Kidney (tissue), 14 donors: ENCODE data around the gene SNX5. TPM values are rescaled to one million over a fixed set of nuclear protein-coding genes. Genes with fewer than 3 reads are reported as not detected.
A peak's percentile ranks its signal among the peaks of the same experiment; 100 is the strongest.

Source experiments
- DNase-seq, 5 donors: peaks; one replicate each; pipeline ENCODE4 v3.0.0-alpha.2; 2013 to 2020
- FAIRE-seq: peaks from 2 replicates; lab custom pipeline; 2012; peaks lifted over from hg19 to GRCh38; lab: Jason Lieb, UNC
- H3K27ac ChIP-seq, 2 donors: one replicate each; pipeline ENCODE4 v1.7.0; 2013; ENCODE audit warnings: low read depth in 2 of 2, low read length in 2 of 2, inconsistent platforms in 1 of 2
- H3K27me3 ChIP-seq: one replicate; pipeline ENCODE4 v1.7.1; 2013; ENCODE audit warnings: low read length, inconsistent platforms; ENCODE audit not compliant: control insufficient read depth, insufficient read depth
- H3K36me3 ChIP-seq, 3 donors: one replicate each; pipeline versions ENCODE4 v1.7.0 to v1.7.1; 2013; ENCODE audit warnings: low read length in 3 of 3, control low read depth in 1 of 3, inconsistent platforms in 1 of 3; ENCODE audit not compliant: insufficient read depth in 3 of 3, control insufficient read depth in 2 of 3
- H3K4me1 ChIP-seq, 3 donors: one replicate each; pipeline versions ENCODE4 v1.7.0 to v1.7.1; 2013; ENCODE audit warnings: low read length in 3 of 3, inconsistent platforms in 1 of 3, low read depth in 1 of 3; ENCODE audit not compliant: control insufficient read depth in 2 of 3, insufficient read depth in 2 of 3
- H3K4me3 ChIP-seq, 3 donors: one replicate each; pipeline versions ENCODE4 v1.7.0 to v1.8.1; 2013; ENCODE audit warnings: low read length in 3 of 3, control low read depth in 1 of 3, inconsistent platforms in 1 of 3
- H3K9ac ChIP-seq, 3 donors: one replicate each; pipeline versions ENCODE4 v1.7.0 to v1.7.1; 2013; ENCODE audit warnings: low read length in 3 of 3, control low read depth in 1 of 3, inconsistent platforms in 1 of 3
- H3K9me3 ChIP-seq, 3 donors: one replicate each; pipeline versions ENCODE4 v1.7.0 to v1.7.1; 2013; ENCODE audit warnings: low read length in 3 of 3, control low read depth in 1 of 3, inconsistent platforms in 1 of 3; ENCODE audit not compliant: control insufficient read depth in 2 of 3, insufficient read depth in 1 of 3
- CTCF ChIP-seq: IDR thresholded peaks from 3 replicates; pipeline ENCODE4 v1.5.1; 2012; ENCODE audit warnings: mild to moderate bottlenecking, moderate library complexity, borderline replicate concordance; ENCODE audit not compliant: insufficient read depth; ENCODE audit errors: extremely low read depth
- intact Hi-C: fragments of 100-400 bp; cut with DNase I; formaldehyde crosslinking; loops from one replicate; pipeline ENCODE4 v1.11.1; 2022
- polyA plus RNA-seq: library from polyadenylated mRNA; stranded (reverse); fragments of 350-450 nt; fragmentation: Illumina TruSeq; extraction: RNeasy Lipid Tissue Mini Kit (QIAGEN cat#74804); gene quantifications from one replicate; pipeline ENCODE4 v1.2.3, GENCODE V29; 2014; ENCODE audit warnings: low read depth, low replicate concordance; ENCODE audit not compliant: insufficient read depth
- total RNA-seq: library from RNA; stranded (reverse); fragmentation: NEBNext Ultra II Directional; extraction: Animal tissue kit (Norgen Biotek cat#: 25700); gene quantifications from one replicate; pipeline ENCODE4 v1.2.1, GENCODE V29; 2021
- donor health status: control.
- donor health status: control.
- donor health status: control.
- donor health status: control.
- donor health status: control.
- donor health status: DM: yes; HTN: yes; CAD: no.
- donor health status: Normal renal cell carcinoma (clear cell type).

SNX5 gene
- total and polyA plus RNA-seq, 2 donors from 2014 or later, result 94.9 to 133 TPM

GRCh38 chr20:17935761-17936160 is 32.8 kb downstream of the SNX5 start:
- Histone ChIP-seq H3K9me3 (no peaks in the 10 kb centered on the region), H3K9ac (no peak overlapping the region), H3K27ac (no peak overlapping the region), H3K4me3 (no peak overlapping the region), H3K4me1 (peaks cover 7 to 25% (median 12%) of the 10 kb centered on the region in 3 donors), H3K36me3 (peaks cover under 1 to 4% (median 3%) of the 10 kb centered on the region in 3 donors), H3K27me3 (no peaks in the 10 kb centered on the region)
- TF ChIP-seq CTCF, result no peak
- intact Hi-C loops, result no loop called here
- DNase-seq (no peak), FAIRE-seq (no peak)

DNA sequence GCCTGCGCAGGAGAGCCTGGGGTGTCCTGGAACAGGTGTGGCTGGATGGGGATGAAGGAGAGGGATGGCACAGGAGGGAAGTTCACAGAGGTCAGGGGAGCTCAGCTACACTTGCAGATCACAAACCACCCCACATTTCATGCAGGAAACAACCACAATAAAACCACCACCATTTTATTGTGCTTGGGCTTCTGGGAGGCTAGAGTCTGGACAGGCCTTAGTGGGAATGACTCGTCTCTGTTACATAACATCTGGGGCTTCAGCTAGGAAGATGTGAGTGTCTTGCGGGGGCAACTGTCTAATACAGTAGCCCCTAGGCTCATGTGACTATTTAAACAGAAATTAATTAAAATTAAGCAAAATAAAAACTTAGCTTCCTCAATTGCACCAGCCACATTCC is 33.4 kb downstream of the SNX5 start:
- intact Hi-C loops, result no loop called here
- Histone ChIP-seq H3K4me1 (peaks cover 7 to 25% (median 12%) of the 10 kb centered on the region in 3 donors), H3K9me3 (no peaks in the 10 kb centered on the region), H3K27me3 (no peaks in the 10 kb centered on the region), H3K27ac (no peak overlapping the region), H3K9ac (no peak overlapping the region), H3K36me3 (no peaks in the 10 kb centered on the region), H3K4me3 (no peak overlapping the region)
- DNase-seq (no peak), FAIRE-seq (no peak)
- TF ChIP-seq CTCF, result no peak

- no peak overlapping the region for H3K9ac ChIP-seq
- H3K27me3 ChIP-seq, result no peaks in the 10 kb centered on the region
- H3K36me3 ChIP-seq, result no peaks in the 10 kb centered on the region
- FAIRE-seq (no peak), DNase-seq (no peak)
- H3K27ac ChIP-seq, result no peak overlapping the region
- no peaks in the 10 kb centered on the region for H3K9me3 ChIP-seq
- no peak for TF ChIP-seq CTCF
- peaks cover 7 to 25% (median 12%) of the 10 kb centered on the region in 3 donors for H3K4me1 ChIP-seq
- intact Hi-C loops, result no loop called here
- no peak overlapping the region for H3K4me3 ChIP-seq
Observed at GRCh38 chr20:17934141-17934862, 34.3 kb downstream of the SNX5 start.

DNA sequence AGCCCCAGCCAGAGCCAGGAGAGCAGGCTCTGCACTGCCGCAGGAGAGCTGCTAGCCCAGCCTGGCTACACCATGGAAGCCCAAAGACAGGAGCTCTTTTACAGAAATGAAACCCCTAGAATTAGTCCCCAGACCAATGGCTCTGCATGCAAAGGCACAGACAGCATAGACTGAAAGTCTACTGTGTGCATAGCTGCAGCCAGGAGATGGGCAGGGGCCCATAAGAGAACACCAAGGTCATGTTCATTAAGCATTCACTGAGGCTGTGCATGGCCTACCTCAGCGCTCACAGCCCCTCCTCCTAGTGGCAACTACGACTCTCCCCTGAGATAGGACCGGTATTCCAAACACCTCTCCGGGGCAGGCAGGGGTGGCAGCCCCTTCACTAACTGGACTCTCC is 34.9 kb downstream of the SNX5 start:
- no peak for TF ChIP-seq CTCF
- H3K27ac ChIP-seq, result no peak overlapping the region
- DNase-seq (peak in 2 of 5 donors; percentile 42 to 44), FAIRE-seq (no peak)
- no peak overlapping the region for H3K4me3 ChIP-seq
- peaks cover 5 to 19% (median 10%) of the 10 kb centered on the region in 3 donors for H3K4me1 ChIP-seq
- intact Hi-C loops, result no loop called here
- no peaks in the 10 kb centered on the region for H3K9me3 ChIP-seq
- no peak overlapping the region for H3K9ac ChIP-seq
- no peaks in the 10 kb centered on the region for H3K27me3 ChIP-seq
- no peaks in the 10 kb centered on the region for H3K36me3 ChIP-seq
